ENCODE results near the gene OSBP.

Gene OSBP

DNA sequence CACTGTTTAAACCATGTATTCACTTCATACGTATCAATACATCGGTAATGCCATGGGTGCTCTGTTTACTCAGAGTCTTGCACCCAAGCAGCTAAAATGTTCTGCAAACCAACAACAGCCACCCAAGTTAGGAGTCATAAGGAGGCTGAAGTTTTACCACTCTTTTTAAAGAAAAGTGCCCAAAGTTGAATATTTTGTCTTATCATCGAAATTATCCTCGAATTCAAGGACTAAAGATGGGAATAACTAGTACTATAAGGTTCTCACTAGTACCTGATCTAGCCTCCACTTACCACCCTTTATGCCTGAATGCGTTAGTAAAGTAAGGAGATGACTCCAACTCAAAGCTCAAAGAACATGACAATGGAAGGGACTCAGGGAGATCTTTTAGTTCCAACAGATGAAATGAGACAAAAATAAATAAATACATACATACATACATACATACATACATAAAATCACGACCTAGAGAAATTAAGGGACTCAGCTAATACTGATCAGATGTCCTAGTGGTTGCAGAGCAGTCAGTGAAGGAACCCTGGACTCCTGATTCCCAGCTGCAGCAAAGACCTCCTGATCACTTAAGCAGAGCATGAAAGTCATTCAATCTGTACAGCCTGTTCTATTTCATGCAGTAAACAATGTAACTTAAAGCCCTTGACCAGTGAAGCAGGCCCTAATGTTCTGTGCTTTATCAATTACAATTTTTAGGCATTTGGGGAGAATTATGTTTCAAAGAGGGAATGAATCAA, 7.7 kb downstream of the OSBP start:
- DNase-seq = no peak

DNA sequence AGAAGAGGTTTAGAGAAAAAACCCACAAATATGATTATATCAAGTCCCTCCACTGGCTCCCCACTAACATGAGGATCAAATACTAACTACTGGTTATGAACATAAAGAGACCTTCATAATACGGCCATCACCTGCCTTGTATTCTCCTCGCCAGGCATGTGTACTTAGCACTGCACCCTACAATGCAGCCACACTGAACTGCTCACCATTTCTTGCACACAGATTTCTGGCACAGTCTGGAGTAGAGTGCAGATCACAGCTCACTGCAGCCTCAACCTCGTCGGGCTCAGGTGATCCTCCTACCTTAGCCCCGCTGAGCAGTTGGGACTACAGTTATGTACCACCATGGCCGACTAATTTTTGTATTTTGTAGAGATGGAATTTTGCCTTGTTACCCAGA, 13.1 kb downstream of the OSBP start:
- DNase-seq = no peak

DNA sequence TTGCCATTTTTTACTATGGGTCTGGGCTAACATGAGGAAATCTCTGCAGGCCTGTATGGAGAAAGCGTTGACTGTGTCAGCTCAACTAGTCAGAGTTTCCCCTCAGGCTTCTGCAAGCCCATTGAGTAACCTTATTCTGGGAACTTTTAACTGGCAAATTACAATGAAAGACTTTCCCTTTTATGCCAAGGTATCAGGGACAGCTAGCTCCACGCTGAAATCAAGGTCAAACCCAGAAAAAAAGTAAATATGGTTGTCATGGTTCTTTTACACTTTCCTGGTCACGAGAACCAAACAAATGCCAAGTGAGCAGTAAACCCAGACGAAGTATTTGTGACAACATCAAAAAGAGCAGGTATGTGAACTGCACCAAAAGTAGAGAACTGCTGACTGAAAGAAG, 13.8 kb downstream of the OSBP start:
- DNase-seq = no peak

DNA sequence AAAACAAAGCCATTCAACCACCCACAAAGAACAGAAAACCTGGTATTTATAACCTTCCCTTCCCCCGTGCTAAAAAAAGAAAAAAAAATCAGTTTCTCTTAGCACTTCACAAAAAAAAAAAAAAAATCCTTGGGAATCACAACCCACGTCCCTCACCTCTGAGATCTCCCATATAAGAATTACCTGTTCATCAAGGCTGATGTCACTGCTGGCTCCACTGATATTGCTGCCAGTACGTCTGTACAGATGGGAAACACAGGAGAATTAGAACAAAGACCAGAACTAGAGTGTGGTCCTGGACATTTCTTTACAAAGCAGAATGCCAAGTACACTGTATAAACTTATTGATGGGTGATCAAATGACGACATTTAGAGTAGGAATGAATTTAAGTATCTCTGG, 14.9 kb downstream of the OSBP start:
- no peak for DNase-seq

DNA sequence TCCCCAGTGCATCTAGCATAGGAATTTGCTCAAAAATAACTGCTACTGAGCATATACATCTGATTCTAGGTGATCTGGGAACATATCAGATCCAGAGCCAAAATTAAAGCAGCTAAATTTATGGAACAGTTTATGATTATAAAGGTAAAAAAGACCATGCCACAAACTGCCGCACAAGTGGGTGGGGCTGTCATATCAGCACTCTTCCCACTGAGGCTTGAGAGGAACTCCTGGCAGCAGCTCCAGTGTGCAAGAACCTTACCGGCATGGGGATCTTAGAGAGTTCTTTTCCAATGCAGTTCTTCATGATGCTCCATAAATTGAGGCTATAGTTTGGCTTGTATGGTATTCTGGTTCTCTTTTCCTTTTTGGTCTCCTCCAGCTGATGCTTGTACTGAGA, 15.3 kb downstream of the OSBP start:
- no peak for DNase-seq

DNA sequence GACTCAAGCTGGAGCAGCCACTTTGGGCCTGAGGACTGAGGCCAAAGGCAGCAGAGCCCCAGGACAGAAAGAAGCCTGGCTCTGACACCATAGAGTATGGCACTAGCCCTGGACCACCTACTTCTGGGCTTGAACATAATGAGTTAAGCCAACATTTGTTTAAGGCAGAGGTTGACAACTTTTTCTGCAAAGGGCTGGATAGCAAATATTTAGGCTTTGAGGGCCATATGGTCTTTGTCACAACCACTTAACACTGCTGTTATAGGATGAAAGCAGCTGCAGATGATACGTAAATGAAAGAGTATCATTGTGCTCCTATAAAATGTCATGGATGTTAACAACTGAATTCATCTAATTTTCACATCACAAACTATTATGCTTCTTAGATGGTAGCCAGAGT, 16.6 kb downstream of the OSBP start:
- DNase-seq = no peak

DNA sequence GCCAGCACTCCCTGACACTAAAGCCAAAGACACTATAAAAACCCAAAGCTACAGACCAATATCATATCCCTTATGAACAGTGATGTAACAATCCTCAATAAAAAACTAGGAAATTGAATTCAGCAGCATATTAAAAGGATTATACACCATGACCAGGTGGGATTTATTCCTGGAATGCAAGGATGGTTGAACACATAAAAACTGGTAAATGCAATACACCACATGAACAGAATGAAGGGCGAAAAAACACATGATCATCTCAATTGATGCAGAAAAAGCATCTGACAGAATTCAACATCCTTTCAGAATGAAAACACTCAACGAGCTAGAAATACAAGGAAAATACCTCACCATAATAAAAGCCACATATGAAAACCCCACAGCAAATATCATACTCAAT, 31.3 kb downstream of the OSBP start:
- no peak for DNase-seq

DNA sequence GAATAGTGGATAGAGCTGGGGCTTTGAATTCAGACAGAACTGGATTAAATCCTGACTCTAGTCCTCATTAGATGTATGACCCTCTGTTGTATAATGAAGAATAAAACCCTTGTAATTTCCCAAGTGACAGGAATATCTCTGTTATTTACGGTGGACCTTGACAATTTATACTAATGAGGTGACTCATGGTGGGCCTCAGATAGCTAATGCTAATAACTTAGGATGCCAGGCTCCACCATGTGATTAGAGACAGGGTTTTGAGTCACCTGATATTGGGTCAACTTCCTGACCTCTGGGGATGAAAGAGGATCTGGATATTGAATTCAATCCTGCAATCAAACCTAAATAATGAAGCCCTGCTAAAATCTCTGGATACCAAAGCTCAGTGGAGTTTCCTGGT, 33.6 kb downstream of the OSBP start:
- no peak for DNase-seq

DNA sequence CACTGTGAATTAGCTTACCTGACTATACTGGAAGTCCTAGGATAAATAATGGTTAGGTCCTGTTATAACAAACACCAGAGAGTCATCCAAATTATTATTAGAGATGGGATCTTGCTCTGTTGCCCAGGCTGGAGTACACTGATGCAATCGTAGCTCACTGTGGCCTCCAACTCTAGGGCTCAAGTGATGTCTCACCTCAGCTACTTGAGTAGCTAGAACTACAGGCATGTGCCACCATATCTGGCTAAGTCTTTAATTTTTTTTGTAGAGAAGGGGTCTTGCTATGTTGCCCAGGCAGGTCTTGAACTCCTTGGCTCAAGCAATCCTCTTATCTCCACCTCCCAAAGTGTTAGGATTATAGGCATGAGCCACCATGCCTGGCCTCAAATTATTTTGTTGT, 37.2 kb downstream of the OSBP start:
- no peak for DNase-seq

DNA sequence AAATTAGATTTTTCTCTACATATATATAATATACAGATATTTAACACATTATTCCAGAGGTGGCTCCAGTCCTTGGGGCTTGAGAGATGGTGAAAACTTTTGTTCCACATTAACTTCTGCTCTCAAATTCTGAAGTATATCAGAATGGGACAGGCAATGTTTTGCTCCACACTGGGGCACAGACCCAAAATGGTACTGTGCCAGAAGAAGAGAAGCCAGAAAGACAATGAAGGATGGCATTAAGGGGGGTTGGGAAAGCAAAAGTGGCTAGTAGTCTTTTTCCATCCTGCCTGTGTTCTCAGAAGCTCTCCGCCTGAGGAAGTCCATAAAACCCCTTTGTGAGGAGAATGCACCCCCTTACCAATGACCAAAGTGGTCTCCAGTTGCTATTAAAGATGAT, 40.1 kb downstream of the OSBP start:
- DNase-seq = no peak

DNA sequence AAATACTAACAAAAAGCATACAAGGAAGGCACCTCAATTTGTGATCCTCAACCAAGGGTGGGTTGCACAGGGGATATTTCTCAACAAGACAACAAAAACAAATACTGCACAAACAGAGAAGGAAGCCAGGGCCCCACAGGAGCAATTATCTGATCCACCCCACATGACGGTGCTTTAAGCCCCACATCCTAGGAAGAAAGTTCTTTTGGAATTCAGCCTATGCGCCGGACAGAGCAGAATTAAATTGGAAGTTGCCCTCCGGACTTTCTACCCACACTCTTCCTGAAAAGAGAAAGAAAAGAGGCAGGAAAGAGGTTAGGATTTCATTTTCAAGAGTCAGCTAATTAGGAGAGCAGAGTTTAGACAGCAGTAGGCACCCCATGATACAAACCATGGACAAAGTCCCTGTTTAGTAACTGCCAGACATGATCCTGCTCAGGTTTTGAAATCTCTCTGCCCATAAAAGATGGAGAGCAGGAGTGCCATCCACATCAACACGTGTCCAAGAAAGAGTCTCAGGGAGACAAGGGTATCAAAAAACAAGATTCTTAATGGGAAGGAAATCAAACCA, 40.6 kb downstream of the OSBP start:
- DNase-seq = no peak

DNA sequence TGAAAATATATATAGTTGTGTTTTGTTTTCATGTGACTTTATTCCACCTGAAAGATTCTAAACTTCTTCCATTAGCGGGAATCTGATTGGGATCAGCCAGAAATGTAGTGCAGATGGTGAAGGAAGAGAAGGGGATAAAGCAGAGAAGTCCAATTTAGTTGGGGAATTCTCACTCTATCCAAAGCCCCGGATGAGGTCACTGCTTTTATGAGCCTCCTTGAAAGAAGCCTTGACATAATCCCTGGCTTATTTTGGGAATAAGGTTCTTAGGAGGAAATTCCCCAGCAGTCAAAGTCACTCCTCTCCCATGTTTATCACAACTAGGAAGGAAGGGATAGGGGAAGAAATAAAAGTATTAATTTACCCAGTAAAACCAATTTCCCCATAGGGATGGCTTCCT, 41.1 kb downstream of the OSBP start:
- DNase-seq = no peak

DNA sequence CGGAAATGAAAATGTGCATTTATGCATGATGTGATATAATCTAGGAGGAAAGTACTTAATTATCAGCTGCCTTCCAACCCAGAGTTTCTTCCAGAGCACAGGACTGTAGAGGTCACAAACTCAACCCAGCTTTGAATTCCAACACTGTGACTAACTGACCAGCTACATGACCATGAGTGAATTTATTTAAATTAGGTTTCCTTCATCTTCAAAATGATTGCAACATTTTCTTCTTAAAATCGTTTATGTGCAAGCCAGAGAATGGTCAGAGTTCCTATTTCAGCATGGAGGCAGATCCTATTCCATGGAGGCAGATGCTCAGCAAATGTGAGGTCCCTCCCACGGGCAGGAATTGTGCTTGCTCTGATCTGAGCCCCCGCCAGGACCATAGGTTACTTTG, 42.4 kb downstream of the OSBP start:
- no peak for DNase-seq

DNA sequence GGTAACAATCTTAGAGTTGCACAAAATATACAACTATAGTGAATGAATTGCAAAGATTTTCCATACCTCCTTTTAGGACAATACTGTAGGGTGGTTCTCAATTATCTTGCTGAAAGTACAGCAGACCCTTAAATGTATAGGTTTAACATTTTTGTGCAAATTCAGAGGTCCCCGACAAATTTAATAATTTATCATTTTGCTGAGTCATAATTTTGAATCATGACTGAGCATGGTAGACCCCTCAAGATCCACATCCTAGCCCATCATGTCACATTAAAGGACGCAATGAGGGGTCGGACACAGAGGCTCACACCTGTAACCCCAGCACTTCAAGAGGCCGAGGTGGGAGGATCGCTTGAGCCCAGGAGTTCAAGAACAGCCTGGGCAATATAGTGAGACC, 43.5 kb downstream of the OSBP start:
- DNase-seq = no peak

DNA sequence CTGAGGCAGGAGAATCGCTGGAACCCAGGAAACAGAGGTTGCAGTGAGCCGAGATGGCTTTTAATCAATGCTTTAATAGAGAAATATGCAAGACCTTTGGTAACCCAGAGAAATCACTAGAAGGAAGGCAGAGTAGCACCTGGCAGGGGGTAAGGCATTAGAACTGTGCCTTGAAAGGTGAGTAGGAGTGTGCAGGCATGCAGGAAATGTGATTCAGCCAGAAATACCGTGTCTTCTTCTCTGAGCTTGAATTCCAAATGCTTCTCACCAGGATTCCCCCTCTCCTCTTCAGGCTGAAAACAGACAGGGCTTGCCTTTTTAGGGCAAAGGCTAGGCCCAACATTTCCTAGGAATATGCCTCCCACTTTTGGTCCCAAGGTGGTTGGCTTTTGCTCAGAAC, 53.3 kb downstream of the OSBP start:
- DNase-seq = no peak

DNA sequence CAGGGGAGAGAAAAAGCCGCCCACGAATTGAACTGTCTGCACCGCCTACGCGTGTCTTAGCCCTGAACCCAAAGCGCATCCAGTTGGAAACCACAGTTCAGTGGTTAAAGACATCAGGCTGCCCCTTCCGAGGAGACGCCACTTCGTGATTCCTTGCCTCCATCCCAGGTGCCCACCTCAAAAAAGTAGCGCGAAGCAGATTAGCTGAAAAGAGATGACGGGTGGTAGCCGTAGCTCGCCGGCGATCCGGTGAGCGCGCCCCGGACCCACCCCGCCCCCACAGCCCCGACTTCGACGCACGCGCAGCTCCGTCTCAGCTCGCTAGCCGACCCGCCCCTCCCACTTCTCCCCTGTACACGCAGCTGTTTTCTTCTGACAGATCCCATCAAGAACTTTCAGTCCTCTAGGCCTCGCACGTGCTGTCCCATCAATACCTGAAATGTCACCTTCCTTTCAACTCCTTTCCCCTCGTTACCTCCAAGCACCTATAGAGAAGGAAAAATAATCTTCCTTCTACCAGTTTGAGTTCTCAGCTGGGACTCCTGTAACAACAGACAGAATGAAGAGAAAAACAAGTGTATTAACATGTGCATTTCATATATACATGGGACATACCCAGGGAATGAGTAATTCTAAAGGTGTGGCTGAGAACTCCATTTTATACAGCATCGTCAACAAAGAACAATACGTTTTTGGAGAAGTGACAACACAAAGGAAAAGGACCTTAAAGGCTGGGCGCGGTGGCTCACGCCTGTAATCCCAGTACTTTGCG, 54.7 kb downstream of the OSBP start:
- DNase-seq = peak; percentile 79

DNA sequence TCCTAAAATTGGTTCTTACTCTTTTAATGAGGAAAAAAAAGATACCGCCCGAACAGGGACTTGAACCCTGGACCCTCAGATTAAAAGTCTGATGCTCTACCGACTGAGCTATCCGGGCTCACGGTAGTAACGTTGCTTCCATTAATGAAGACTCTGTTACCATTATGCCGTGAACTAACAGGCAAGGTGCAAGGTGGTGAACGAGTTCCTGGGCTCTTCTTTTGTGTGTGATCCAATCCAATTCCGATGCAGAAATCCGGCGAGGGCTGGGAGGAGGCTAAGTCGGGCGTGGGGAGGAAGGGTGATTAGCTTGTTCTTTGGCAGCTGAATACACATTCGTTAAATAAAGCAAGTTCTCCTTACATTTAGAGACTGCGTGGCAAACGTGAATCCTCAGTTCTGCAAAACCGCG, 55.3 kb downstream of the OSBP start:
- peak; percentile 69 for DNase-seq

DNA sequence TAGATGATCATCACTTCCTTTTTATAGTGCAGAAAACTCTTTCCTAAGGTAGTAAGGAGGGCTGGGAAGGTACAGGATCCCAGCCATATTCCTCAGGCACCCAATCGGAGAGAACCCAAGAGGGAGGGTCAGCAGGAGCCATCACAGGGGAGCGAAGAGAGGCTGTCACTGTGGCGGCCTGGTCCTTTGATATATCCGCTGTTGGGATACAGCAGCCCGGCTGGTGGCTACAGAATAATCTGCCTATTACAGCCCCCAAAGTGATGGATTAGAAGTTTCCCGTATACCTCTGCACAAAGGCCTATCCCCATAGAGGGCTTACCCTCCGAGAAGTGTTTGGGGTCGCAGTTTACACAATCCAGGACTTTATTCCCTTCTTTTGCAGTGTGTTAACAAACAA, 55.7 kb downstream of the OSBP start:
- no peak for DNase-seq

DNA sequence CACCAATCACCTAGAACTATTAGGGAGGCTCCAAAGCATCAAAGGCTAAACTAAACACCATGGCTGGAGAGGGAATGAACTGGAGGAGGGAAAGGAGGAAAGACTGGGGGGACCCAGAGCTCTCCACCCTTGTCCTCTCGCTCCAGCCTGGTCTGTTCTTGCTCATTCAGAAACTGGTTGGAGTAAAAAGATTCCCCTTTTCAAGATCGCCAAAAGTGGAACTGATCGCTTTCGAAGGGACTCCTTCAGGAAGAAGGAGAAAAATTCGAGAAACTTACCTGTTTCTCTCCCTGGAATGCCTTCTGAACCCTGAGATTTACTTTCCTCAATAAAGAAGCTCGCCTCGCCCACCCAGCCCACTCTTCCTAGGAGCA, 57.3 kb downstream of the OSBP start:
- no peak for DNase-seq

DNA sequence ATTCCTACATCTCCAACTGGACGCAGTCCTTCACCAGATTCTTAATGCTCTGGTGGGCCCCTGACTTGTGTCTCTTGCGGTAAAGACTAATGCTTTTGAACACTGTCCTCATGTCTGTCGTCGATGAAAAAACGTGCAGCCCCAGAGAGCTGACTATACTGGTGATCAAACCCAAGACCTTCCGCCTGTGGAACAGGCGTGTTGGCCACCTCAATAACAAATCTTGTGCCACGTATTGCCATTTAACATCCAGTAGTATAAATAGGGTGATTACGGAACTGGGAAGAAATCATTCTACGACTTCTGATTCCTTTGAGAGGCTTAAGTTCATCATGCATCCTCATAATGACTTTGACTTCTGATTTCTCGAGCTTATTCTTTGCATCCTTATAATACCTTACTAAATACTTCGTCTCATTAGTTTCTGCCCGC, 58.6 kb downstream of the OSBP start:
- no peak for DNase-seq

DNA sequence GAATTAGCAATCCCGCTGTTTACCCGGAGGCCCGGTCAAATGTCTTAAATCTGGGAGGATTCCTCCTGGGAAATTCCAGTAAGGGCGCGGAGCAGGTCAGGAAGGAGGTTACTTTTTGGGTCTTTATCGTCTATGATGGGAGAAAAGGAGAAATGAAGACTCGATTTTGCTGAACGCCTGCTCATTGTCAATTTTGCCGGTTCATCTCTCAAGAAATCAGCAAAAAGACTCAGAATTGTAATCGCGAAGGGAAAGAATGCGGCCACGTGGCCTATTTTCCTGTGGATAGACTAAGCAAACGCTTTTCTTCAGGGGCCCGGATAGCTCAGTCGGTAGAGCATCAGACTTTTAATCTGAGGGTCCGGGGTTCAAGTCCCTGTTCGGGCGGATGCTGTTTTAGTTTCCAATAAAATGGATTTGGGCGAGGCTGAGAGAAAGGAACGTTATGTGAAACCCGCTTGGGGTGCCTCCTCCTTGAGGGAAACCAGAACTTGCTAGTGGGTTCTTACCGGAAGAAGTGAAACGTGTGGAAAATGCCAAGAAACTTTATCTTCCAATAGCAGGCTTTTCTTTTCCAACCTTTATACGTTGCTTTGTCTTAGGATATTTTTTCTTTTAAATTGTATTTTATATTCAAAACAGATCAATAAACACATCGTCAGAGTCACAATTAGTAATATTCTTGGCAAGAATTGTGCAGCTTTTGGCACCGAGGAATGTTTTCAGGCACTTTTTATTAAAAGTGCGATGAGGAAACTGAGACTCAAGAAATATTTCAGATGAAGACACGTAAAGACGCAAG, 59.3 kb downstream of the OSBP start:
- DNase-seq = peak; percentile 73

DNA sequence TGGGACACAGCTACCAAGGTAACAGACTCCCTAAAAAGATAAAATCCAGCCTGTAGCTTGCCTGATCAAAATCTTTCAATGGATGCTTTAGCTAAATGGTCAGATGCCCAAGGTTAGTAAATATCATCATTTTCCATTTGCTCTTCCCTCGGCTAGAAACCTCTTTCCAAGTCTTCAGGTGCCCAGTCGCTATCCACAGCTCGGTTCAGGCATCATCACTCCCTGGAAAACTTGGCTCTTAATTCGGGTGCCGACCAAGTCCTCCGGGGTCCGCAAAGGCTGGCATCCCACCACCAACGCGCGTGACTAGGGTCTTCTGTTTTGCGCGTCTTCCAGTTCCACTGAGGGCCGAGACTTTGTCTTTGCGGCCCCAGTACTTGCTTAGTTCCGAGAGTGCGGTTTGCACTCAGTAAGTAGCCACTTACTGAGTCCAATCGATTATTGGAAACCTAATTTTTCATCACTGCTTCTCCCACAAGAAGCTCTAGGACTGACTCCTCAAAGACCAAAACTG, 59.9 kb downstream of the OSBP start:
- DNase-seq = no peak

DNA sequence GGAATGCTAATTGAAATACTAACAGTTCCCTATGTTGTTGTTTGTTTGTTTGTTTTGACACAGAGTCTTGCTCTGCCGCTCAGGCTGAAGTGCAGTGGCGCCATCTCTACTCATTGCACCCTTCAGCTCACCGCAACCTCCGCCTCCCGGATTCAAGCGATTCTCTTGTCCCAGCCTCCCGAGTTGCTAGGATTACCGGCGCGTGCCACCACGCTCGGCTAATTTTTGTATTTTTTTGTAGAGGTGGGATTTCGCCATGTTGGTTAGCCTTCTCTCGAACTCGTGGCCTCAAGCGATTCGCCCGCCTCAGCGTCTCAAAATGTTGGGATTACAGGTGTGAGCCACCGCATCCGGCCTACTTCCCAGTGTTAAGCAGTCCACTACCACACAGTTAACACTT, 62.3 kb downstream of the OSBP start:
- no peak for DNase-seq
